SK-N-SH (cell line): ENCODE results near the gene ALKBH1.

Source experiments
- CHD2 ChIP-seq: fragments of 150-350 bp; IDR thresholded peaks from 2 replicates; pipeline ENCODE4 v1.6.1; 2018; ENCODE audit warnings: low read length; ENCODE audit not compliant: partially characterized antibody
- ELF1 ChIP-seq: IDR thresholded peaks from 2 replicates; pipeline ENCODE4 v1.4.0; 2012
- EZH2phosphoT487 ChIP-seq: fragments of 200-600 bp; sonication (generic); IDR thresholded peaks from 2 replicates; pipeline ENCODE4 v1.6.1; 2017; ENCODE audit warnings: low read depth, mixed run types, mild to moderate bottlenecking, antibody characterized with exemption, moderate library complexity, borderline replicate concordance
- GABPA ChIP-seq: IDR thresholded peaks from 2 replicates; pipeline ENCODE4 v1.4.0; 2012; ENCODE audit warnings: low read depth, mild to moderate bottlenecking
- GATA2 ChIP-seq: sonication (generic); formaldehyde crosslinking; IDR thresholded peaks from 2 replicates; pipeline ENCODE4 v1.5.0; 2020; ENCODE audit warnings: mild to moderate bottlenecking, missing genetic modification reagents
- POLR2AphosphoS5 ChIP-seq: IDR thresholded peaks from 2 replicates; pipeline ENCODE4 v1.6.1; 2012; ENCODE audit warnings: low read depth, low read length
- RAD21 ChIP-seq: IDR thresholded peaks from 2 replicates; pipeline ENCODE4 v1.6.1; 2012; ENCODE audit warnings: mild to moderate bottlenecking, low read length
- REST ChIP-seq: IDR thresholded peaks from 2 replicates; pipeline ENCODE4 v1.6.1; 2012; ENCODE audit warnings: mild to moderate bottlenecking, low read depth, low read length, moderate library complexity
- SIN3A ChIP-seq: IDR thresholded peaks from 2 replicates; pipeline ENCODE4 v1.6.1; 2012; ENCODE audit warnings: low read depth, mild to moderate bottlenecking, low read length, moderate library complexity, borderline replicate concordance
- SMC3 ChIP-seq: IDR thresholded peaks from 2 replicates; pipeline ENCODE4 v1.6.1; 2012; ENCODE audit warnings: low read depth, low read length, improper control_type of control experiment
- TAF1 ChIP-seq: IDR thresholded peaks from 2 replicates; pipeline ENCODE4 v1.6.1; 2012; ENCODE audit warnings: low read depth, mild to moderate bottlenecking, low read length, moderate library complexity, borderline replicate concordance
- YY1 ChIP-seq: IDR thresholded peaks from 2 replicates; pipeline ENCODE4 v1.4.0; 2012; ENCODE audit warnings: low read depth, mild to moderate bottlenecking
- TF ChIP-seq, protein P1 (sequence below): fragments of 200-600 bp; sonication (generic); IDR thresholded peaks from 2 replicates; pipeline ENCODE4 v1.6.1; 2017; ENCODE audit warnings: antibody characterized with exemption, mild to moderate bottlenecking, moderate library complexity

- TF ChIP-seq RAD21, result no peak
- TF ChIP-seq, protein P1, sequence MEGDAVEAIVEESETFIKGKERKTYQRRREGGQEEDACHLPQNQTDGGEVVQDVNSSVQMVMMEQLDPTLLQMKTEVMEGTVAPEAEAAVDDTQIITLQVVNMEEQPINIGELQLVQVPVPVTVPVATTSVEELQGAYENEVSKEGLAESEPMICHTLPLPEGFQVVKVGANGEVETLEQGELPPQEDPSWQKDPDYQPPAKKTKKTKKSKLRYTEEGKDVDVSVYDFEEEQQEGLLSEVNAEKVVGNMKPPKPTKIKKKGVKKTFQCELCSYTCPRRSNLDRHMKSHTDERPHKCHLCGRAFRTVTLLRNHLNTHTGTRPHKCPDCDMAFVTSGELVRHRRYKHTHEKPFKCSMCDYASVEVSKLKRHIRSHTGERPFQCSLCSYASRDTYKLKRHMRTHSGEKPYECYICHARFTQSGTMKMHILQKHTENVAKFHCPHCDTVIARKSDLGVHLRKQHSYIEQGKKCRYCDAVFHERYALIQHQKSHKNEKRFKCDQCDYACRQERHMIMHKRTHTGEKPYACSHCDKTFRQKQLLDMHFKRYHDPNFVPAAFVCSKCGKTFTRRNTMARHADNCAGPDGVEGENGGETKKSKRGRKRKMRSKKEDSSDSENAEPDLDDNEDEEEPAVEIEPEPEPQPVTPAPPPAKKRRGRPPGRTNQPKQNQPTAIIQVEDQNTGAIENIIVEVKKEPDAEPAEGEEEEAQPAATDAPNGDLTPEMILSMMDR, result no peak
- TF ChIP-seq CHD2, result no peak
- no peak for TF ChIP-seq EZH2phosphoT487
- TF ChIP-seq SMC3, result no peak
- TF ChIP-seq POLR2AphosphoS5, result no peak
- no peak for TF ChIP-seq REST
- no peak for TF ChIP-seq ELF1
- no peak for TF ChIP-seq SIN3A
- no peak for TF ChIP-seq GATA2 (CRISPR knock-in tag)
- TF ChIP-seq YY1, result no peak
- TF ChIP-seq GABPA, result no peak
- no peak for TF ChIP-seq TAF1
Measured at GRCh38 chr14:77646907-77647306, 60.9 kb downstream of the ALKBH1 start.
